HG03442 (cell line): ENCODE results near the gene GRIA1.
A peak's percentile ranks its signal among the peaks of the same experiment; 100 is the strongest.

Source experiments
- ATAC-seq: cut with Tn5 transposase; IDR thresholded peaks from one replicate; pipeline ENCODE4 v1.9.1; 2021; ENCODE audit warnings: mild to moderate bottlenecking, moderate library complexity; ENCODE audit not compliant: unreplicated experiment

The GRIA1 gene

GRCh38 chr5:153490118-153491037, at the start of gene GRIA1:
TSS of gene GRIA1 (plus strand) at chr5:153490670.
- no peak for ATAC-seq

DNA sequence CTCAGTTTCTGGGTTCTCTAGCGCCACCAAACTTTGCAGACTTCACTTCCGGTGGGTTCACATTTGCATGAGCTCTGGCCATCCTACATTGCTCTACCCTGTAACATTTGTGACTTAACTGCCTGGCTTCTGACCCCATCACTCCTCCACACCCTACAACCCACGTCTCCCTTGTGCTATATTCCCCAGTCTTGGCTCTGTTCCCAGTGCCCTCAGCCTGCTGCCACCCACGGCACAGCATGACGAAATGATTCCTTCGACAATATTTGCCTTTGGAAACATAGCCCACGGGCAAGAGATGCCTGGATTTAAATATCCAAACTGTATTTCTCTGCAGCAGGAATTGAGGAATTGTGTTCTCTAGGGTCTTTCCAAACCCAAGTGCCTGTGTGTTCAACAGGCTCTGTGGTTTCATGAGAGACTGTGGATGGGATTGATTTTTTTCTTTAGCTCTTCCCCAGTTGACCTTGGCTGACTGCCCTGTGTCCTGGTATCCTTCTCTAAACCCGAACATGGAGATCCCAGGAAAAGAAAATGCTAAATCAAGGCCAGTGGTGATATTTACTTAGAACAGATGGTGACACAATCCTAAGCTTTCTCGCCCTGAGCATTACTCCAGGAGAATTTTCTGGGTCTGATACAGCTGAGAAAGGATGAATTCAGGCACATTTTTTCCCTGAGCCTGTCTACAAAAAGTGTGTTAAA, 44.4 kb upstream of the GRIA1 start:
- ATAC-seq, result no peak

- ATAC-seq, result no peak
These were observed 42.9 kb upstream of the GRIA1 start for GRCh38 chr5:153447534-153447933.

DNA sequence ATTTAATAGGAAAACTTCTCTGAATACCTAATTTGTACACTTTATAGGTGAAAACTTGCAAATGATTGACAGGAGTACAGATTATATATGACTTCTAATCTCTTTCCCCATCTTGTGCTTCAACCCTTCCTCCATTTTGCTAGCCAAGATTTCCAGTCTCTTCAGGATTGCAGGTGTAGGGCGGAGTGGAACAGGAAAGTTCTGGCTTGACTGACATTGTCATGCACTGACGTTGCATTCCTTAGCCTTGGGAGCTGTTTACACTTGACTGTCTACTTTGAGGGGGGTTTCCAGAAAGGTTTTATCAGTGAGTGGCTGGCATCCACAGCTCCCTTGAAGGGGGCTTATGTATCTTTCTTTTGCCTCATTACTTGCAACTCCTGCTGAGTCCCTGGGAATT, 34.1 kb upstream of the GRIA1 start:
- no peak for ATAC-seq

GRCh38 chr5:153456993-153457392, 33.5 kb upstream of the GRIA1 start:
- ATAC-seq, result no peak

DNA sequence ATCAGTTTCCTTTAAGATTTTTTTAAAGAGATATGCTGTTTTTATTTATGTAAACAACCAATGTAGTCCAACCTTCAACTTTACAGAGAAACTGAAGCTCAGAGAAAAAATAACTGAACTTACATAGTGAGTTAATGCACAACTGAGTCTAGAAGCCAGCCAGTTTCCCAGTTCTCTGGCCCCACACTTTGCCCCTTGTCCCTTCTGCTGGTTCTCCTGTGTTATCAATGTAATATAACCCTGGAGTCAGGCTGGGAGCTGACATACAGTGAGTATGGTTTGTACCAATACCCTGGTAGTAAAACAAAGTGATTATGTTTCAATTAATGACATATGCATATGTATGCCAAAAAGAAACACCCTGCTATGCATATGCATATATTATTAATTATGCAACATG, 32.2 kb upstream of the GRIA1 start:
- ATAC-seq, result no peak

GRCh38 chr5:153459051-153459743, 31.3 kb upstream of the GRIA1 start:
- no peak for ATAC-seq

DNA sequence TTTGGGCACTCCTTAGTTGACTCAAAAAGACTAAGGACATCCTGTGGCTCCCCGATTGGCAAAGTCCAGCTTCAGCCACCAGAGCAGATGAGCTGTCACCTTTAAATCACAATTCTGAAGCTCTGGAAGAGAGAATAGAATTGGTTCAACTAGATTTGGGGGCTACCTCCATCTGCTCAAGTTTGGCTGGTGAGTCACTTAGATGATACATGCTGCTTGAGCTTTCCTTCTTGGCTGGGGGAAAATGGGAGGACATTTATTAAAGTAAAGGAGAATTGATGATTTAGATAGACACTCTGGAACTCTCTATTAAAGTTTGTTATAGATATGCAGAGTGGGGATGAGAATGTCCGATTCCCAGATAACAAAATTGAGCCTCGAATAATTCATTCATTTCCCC, 30.0 kb upstream of the GRIA1 start:
- ATAC-seq, result no peak

- no peak for ATAC-seq
These were observed 29.1 kb upstream of the GRIA1 start for GRCh38 chr5:153461341-153461740.

- ATAC-seq, result no peak
These were observed 26.7 kb upstream of the GRIA1 start for GRCh38 chr5:153463806-153464205.

DNA sequence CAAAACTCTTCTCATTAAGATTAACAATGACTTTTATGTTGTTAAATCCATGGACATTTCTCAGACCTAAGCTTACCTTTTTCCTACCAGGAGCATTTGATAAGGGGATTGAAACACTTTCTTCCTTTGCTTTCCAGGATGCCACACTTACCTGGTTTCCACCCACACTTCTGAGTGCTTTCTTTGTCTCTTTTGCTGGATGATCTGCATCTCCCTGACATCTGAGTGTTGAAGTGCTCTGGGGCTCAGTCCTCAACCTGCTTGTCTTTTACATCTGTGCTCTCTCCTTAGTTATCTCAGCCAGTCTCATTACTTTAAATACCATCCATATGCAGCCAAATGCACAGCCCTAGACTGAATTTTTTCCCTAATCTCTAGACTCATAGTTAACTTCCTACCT, 22.9 kb upstream of the GRIA1 start:
- no peak for ATAC-seq

GRCh38 chr5:153469423-153469822, 21.0 kb upstream of the GRIA1 start:
- ATAC-seq, result no peak

DNA sequence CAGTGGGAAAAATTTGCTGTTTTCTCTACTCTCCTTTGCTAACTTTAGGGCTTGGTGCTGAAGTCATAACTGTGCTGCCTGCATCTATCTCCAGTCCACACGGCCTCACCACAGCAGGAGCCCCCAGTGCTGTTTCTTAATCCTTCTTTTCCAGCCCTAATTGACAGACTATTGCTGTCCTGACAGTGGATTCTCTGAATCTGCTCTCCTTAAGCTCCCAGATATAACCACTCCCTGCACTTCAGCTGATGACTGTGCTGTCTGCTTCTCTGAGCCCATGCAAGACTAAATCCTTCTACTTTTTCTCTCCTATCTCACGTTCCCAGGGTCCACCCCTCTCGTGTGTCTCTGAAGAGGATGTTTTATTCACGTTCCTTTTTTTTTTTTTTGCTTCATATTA, 19.7 kb upstream of the GRIA1 start:
- no peak for ATAC-seq

GRCh38 chr5:153476767-153477166, 13.7 kb upstream of the GRIA1 start:
- ATAC-seq, result no peak

DNA sequence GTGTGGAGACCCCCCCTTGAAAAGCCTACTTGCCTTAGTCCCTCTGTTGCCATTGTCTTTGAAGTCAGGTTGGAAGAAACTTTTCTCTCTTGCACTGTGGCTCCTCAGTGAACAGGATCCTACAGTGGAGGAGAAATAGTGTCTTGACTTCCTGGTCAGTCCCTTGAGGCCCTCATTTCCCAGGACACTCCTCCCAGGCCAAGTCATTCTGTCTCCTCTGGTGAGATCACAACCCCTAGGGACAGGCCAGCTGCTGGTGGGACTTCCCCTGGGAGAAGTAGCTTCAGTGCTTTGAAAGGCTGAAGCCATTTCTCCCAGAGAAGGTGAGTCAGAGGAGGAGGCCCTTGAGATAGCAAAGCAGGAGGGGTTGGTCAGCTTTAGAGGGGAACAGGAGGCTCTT, 10.1 kb upstream of the GRIA1 start:
- peak; percentile 95 for ATAC-seq

DNA sequence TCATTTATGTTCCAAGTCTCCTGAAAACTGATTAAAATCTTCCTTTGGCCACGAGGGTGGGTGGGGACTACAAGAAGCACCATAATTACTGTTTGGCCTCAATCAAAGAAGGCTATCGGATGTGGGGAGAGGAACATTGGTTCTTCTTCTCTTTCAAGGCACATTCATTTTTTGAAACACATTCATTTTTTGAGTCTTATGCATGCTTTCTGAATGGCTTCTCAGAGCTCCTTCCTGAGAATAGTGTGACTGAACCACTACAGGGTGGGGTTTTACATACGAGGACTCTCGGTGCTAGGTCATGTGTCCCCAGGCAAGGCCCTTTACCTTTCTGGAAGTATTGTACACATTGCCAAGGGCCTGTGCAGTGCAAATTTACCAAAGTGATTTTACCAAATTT, 7.0 kb upstream of the GRIA1 start:
- no peak for ATAC-seq

GRCh38 chr5:153485641-153486040, 4.8 kb upstream of the GRIA1 start:
- no peak for ATAC-seq

GRCh38 chr5:153486771-153487170, 3.7 kb upstream of the GRIA1 start:
- ATAC-seq, result no peak

DNA sequence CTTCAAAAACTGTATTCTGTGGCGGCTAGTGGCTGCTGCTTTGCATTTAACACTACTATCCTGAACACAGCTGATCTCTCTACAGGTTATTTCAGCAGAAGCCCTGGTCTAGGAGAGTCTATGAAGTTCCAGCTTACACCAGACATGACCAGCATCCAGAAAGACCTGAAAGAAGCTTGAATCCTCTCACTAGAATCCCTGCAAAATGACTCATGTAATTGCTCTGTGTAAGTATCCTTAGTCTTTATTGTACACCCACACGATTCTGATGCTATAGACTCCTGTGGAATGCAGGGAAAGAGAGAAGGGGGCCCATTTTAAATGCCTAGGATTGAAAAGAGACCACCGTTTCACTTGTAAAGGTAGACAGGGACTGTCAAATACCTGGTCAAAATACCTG, 859 bp upstream of the GRIA1 start:
- ATAC-seq, result no peak

DNA sequence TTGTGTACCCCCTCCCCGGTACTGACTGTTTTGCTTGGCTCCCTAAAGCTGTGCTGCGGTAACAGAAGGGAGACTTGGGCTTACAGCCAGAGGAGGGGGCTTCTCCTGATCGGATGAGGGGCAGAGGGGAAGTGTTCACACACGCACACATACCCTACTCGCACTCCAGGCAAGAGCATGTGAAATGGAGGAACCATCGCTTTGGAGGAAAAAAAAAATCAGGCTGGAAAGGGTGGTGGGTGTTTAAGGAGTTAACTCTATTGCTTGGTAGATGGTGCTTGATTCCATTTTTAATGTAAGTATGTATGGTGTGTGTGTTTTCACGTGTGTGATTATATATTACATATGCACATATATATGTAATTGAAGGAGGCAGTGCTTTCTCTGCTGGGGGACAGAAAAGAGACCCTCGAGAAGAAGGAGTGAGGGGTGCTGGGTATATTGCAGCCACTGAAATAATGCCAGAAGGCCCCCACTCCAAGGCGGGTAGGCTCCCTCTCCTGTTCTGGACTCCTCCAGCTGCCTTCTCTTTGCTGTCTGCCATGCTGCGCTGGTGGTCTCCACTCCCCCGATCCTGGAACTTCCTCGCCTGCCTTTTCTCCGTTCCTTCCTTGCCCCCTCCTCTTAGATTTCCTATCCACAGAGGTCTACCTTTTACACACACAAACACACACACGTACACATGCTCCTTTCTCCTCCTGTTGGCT, 721 bp downstream of the GRIA1 start:
- no peak for ATAC-seq

- ATAC-seq, result no peak
These were observed 1.4 kb downstream of the GRIA1 start for GRCh38 chr5:153491856-153492255.
